22Rv1 (cell line): Measurements from ENCODE around the gene RING1.

Experiments
- H3K27ac ChIP-seq: fragments of 450-650 bp; 2 replicates; pipeline ENCODE4 v1.5.1; 2017
- CTCF ChIP-seq: fragments of 450-650 bp; IDR thresholded peaks from 2 replicates; pipeline ENCODE4 v1.5.1; 2017; ENCODE audit warnings: mild to moderate bottlenecking
- ZFX ChIP-seq: fragments of 450-650 bp; IDR thresholded peaks from 2 replicates; pipeline ENCODE4 v1.6.1; 2017; ENCODE audit warnings: antibody characterized with exemption, borderline replicate concordance

RING1 gene

GRCh38 chr6:33208091-33208967, at the start of gene RING1:
Gene RING1, plus strand, starts transcription at chr6:33208500. Its CDS starts 323 bp downstream, at chr6:33208823.
- peak within 1 kb of the TSS; percentile 95 for H3K27ac ChIP-seq
- TF ChIP-seq ZFX (no peak), CTCF (no peak)

- no peak for TF ChIP-seq ZFX
- no peak for TF ChIP-seq CTCF
Observed at GRCh38 chr6:33160096-33160495, 48.2 kb upstream of the RING1 start.

GRCh38 chr6:33160728-33161344, 47.5 kb upstream of the RING1 start:
- H3K27ac ChIP-seq = no peak overlapping the region
- TF ChIP-seq ZFX (no peak), CTCF (no peak)

More at GRCh38 chr6:33160096-33160495, 48.2 kb upstream of the RING1 start:
- H3K27ac ChIP-seq = no peak overlapping the region

- no peak overlapping the region for H3K27ac ChIP-seq
- TF ChIP-seq CTCF (peak; percentile 98), ZFX (no peak)
Observed at GRCh38 chr6:33161354-33162331, 46.7 kb upstream of the RING1 start.

GRCh38 chr6:33163540-33163939, 44.8 kb upstream of the RING1 start:
- TF ChIP-seq ZFX (no peak), CTCF (no peak)
- no peak overlapping the region for H3K27ac ChIP-seq

- no peak overlapping the region for H3K27ac ChIP-seq
- no peak for TF ChIP-seq CTCF
Observed at GRCh38 chr6:33164176-33164575, 44.1 kb upstream of the RING1 start.
